ENCODE measurements around the gene TANC2. TPM values are rescaled to one million over a fixed set of nuclear protein-coding genes. Genes with fewer than 3 reads are reported as not detected.

Gene TANC2
- total RNA-seq, 4 donors from 2014 or later, result 9.7 to 22.1 (median 14.2) TPM

DNA sequence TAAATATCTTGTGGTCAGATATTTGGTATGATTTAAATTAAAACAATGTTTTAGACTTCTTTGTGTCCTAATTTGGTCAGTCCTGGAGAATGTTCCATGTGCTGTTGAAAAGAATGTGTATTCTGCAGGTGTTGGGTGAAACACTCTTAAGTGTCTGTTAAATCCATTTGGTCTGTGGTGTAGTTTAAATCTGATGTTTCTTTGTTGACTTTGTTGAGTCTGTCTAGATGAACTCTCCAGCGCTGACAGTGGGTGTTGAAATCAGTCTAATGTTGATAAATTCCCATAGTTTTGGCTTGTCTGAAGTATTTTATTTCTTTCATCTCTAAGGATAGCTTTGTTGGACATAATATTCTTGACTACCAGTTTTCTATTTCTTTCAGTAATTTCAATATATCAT is 18.8 kb downstream of the TANC2 start:
- 85 to 100% methylated on average over 1 of the region's 1 CpG for WGBS, 2 donors (ENCODE audit: low coverage in 1 of 2)
- Histone ChIP-seq H3K36me3 (no peaks in the 10 kb centered on the region), H3K27ac (no peak overlapping the region), H3K4me1 (peaks cover 0 to 5% (median 2%) of the 10 kb centered on the region in 4 donors), H3K4me3 (no peak overlapping the region), H3K9me3 (peaks cover 10 to 22% of the 10 kb centered on the region in 2 donors), H3K27me3 (no peaks in the 10 kb centered on the region)
- no peak for TF ChIP-seq EP300 (IDR thresholded peaks at IDR 0.05; ENCODE audit: low read depth)
- no peak for TF ChIP-seq POLR2A (IDR thresholded peaks at IDR 0.05)
- TF ChIP-seq, protein P1, sequence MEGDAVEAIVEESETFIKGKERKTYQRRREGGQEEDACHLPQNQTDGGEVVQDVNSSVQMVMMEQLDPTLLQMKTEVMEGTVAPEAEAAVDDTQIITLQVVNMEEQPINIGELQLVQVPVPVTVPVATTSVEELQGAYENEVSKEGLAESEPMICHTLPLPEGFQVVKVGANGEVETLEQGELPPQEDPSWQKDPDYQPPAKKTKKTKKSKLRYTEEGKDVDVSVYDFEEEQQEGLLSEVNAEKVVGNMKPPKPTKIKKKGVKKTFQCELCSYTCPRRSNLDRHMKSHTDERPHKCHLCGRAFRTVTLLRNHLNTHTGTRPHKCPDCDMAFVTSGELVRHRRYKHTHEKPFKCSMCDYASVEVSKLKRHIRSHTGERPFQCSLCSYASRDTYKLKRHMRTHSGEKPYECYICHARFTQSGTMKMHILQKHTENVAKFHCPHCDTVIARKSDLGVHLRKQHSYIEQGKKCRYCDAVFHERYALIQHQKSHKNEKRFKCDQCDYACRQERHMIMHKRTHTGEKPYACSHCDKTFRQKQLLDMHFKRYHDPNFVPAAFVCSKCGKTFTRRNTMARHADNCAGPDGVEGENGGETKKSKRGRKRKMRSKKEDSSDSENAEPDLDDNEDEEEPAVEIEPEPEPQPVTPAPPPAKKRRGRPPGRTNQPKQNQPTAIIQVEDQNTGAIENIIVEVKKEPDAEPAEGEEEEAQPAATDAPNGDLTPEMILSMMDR (IDR thresholded peaks at IDR 0.05), result no peak
- intact Hi-C loops (cut with DNase I; ENCODE audit: low total_unique reads) (no loop called here), in situ Hi-C loops (cut with MboI; ENCODE audit: low pct_ligation_motif_present in 1 of 4, low pct_unique_long_range_greater_than_20kb in 1 of 4, low sequenced_read_pairs in 3 of 4) (loop anchor here in 1 of 4 donors (25.0 kb wide), 1 partner anchor 428 kb away; no protein-coding TSS in a partner anchor)
- DNase-seq, result no peak

DNA sequence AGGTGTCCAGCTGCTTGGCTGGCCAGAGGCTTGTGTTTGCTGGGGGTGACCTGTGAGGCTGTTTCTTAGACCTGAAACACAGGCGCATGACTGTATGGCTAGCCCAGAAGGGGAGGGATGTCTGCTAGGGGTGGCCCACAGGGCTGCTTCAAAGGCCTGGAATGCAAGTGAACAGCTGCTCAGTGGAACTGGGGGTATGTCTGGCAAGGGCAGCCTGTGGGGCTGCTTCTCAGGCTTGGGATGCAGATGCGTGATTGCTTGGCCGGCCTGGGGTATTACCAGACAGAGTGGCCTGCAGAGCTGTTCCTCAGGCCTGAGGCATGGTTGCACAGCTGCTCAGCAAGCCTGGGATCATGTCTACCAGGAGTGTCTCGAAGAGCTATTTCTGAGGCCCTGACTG is 20.5 kb downstream of the TANC2 start:
- Histone ChIP-seq H3K27ac (no peak overlapping the region), H3K27me3 (no peaks in the 10 kb centered on the region), H3K4me1 (no peaks in the 10 kb centered on the region), H3K4me3 (no peak overlapping the region), H3K36me3 (no peaks in the 10 kb centered on the region), H3K9me3 (peaks cover 10 to 22% of the 10 kb centered on the region in 2 donors)
- 96% methylated on average over 4 of the region's 4 CpGs; no CpG with 5 or more reads in 1 of the 2 donors for WGBS, 2 donors (ENCODE audit: low coverage in 1 of 2)
- in situ Hi-C loops (cut with MboI; ENCODE audit: low pct_ligation_motif_present in 1 of 4, low pct_unique_long_range_greater_than_20kb in 1 of 4, low sequenced_read_pairs in 3 of 4) (loop anchor here in 1 of 4 donors (25.0 kb wide), 1 partner anchor 426 kb away; no protein-coding TSS in a partner anchor), intact Hi-C loops (cut with DNase I; ENCODE audit: low total_unique reads) (no loop called here)
- TF ChIP-seq POLR2A (IDR thresholded peaks at IDR 0.05) (no peak), EP300 (IDR thresholded peaks at IDR 0.05; ENCODE audit: low read depth) (no peak), POLR2AphosphoS5 (IDR thresholded peaks at IDR 0.05) (no peak)
- TF ChIP-seq, protein P1 (IDR thresholded peaks at IDR 0.05), result no peak
- no peak for DNase-seq

DNA sequence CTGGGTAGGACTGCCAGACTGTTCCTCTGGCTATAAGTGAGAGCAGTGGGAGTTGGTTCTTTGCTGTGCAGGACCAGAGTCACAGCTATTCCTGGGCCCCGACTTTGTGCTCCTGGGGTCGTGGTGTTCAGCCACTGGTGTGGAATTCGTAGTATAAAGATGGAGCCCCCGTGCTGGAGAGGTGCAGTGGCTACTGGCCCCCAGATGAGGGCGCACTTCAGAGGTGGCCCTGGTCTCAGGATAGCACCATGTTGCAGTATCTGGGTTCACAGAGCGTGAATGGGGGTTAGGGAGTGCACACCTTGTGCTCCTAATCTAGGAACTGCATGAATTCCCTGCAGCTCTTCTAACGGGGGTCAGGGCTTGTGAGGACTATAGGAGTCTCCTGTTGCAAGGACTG is 21.1 kb downstream of the TANC2 start:
- in situ Hi-C loops (cut with MboI; ENCODE audit: low pct_ligation_motif_present in 1 of 4, low pct_unique_long_range_greater_than_20kb in 1 of 4, low sequenced_read_pairs in 3 of 4), result loop anchor here in 1 of 4 donors (25.0 kb wide), 1 partner anchor 425 kb away; no protein-coding TSS in a partner anchor
- WGBS, 2 donors (ENCODE audit: low coverage in 1 of 2), result 97% methylated on average over 7 of the region's 7 CpGs; no CpG with 5 or more reads in 1 of the 2 donors
- Histone ChIP-seq H3K36me3 (no peaks in the 10 kb centered on the region), H3K4me3 (no peak overlapping the region), H3K9me3 (peaks cover 10 to 22% of the 10 kb centered on the region in 2 donors), H3K27me3 (no peaks in the 10 kb centered on the region), H3K27ac (no peak overlapping the region), H3K4me1 (no peaks in the 10 kb centered on the region)
- no peak for DNase-seq
- TF ChIP-seq, protein P1 (IDR thresholded peaks at IDR 0.05), result no peak
- TF ChIP-seq POLR2A (IDR thresholded peaks at IDR 0.05) (no peak), EP300 (IDR thresholded peaks at IDR 0.05; ENCODE audit: low read depth) (no peak), POLR2AphosphoS5 (IDR thresholded peaks at IDR 0.05) (no peak)
- intact Hi-C loops (cut with DNase I; ENCODE audit: low total_unique reads), result no loop called here

DNA sequence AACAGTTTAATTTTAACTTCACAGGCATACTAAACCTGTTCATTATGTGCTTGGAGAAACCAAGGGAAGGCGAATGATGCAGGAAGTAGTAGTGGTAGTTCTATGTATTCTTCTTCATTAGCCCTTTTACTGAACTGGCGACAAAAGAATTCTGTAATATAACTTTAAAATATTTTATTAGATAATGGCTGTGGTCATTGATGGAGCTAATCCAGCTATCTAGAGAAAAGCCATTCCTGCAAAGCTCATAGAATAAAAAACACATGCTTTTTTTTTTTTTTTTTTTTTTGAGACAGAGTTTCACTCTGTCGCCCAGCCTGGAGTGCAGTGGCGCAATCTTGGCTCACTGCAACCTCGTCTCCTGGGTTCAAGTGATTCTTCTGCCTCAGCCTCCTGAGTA is 23.5 kb downstream of the TANC2 start:
- H3K9me3 ChIP-seq, result peaks cover 6 to 11% of the 10 kb centered on the region in 2 donors
- in situ Hi-C loops (cut with MboI; ENCODE audit: low pct_ligation_motif_present in 1 of 4, low pct_unique_long_range_greater_than_20kb in 1 of 4, low sequenced_read_pairs in 3 of 4) (loop anchor here in 1 of 4 donors (25.0 kb wide), 1 partner anchor 423 kb away; no protein-coding TSS in a partner anchor), intact Hi-C loops (cut with DNase I; ENCODE audit: low total_unique reads) (no loop called here)
- H3K27me3 ChIP-seq, result no peaks in the 10 kb centered on the region
- 85 to 87% methylated on average over 3 to 5 of the region's 5 CpGs for WGBS, 2 donors (ENCODE audit: low coverage in 1 of 2)
- no peak for DNase-seq
- no peak for TF ChIP-seq EP300 (IDR thresholded peaks at IDR 0.05; ENCODE audit: low read depth)
- no peak for TF ChIP-seq POLR2AphosphoS5 (IDR thresholded peaks at IDR 0.05)
- TF ChIP-seq POLR2A (IDR thresholded peaks at IDR 0.05), result no peak
- TF ChIP-seq, protein P1 (IDR thresholded peaks at IDR 0.05), result no peak
- no peak overlapping the region for H3K27ac ChIP-seq
- no peaks in the 10 kb centered on the region for H3K4me1 ChIP-seq
- H3K4me3 ChIP-seq, result no peak overlapping the region
- no peaks in the 10 kb centered on the region for H3K36me3 ChIP-seq

All from transverse colon (tissue), 4 donors.